GM19025 (cell line): ENCODE results near the gene VSIR.

ENCODE experiments used
- ATAC-seq: cut with Tn5 transposase; IDR thresholded peaks from one replicate; pipeline ENCODE4 v1.9.1; 2021; ENCODE audit warnings: mild to moderate bottlenecking, low read depth, moderate library complexity; ENCODE audit not compliant: unreplicated experiment

VSIR gene

DNA sequence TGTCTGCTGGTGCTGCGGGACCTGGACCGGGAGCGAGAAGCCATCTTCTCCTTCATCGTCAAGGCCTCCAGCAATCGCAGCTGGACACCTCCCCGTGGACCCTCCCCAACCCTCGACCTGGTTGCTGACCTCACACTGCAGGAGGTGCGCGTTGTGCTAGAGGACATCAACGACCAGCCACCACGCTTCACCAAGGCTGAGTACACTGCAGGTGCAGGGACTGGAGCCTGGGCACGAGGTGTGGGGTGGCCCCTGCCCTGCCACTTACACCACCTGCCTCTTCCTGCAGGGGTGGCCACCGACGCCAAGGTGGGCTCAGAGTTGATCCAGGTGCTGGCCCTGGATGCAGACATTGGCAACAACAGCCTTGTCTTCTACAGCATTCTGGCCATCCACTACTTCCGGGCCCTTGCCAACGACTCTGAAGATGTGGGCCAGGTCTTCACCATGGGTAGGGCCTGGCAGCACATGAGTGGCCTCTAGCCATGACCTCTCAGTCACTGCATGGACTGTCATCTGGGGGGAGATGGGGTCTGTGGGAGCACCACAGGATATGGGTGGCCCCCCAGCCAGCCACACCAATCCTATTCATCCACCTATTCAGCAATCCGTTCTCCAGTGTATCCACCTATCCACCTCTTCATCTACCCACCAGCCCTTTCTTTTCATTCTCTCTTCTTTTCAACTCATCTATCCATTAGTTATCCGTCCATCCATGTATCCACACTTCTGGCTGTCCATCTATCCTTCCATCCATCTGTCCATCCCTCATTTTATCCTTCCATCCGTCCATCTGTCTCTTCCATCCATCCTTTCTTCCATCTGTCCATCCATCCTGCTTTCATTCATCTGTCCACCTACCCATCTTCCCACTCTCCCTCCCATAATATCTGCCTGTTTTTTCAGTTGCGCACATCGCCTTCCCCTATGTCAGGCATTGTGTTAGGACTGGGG, 34.5 kb upstream of the VSIR start:
- no peak for ATAC-seq

DNA sequence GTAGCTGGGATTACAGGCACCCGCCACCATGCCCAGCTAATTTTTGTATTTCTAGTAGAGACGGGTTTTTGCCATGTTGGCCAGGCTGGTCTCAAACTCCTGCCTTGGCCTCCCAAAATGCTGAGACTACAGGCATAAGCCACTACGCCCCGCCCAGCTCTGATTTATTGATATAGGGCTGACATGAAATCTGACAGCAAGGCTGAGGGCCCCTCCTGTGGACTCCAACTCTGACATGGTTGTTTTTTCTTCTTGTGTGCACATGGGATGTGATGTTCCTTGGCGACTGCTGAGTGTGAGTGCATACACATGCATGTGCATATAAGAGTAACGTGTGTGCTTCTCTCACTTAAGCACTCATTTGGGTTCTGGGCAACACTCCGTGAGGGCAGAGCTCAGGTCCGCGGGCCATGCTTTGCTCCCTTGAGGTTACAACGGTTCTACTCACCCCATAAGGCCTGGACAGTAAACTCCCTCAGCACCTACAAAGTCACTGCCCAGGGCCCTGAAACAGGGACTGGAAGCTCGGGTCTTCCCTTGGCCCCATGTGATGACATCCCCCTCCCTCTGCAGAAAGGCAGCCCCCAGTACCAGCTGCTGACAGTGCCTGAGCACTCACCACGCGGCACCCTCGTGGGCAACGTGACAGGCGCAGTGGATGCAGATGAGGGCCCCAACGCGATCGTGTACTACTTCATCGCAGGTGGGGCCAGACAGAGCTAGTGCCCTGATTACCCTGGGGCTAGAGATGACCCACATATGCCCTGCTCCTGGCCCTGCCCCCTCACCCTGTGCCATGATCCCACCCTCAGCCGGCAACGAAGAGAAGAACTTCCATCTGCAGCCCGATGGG, 33.6 kb upstream of the VSIR start:
- ATAC-seq, result no peak

DNA sequence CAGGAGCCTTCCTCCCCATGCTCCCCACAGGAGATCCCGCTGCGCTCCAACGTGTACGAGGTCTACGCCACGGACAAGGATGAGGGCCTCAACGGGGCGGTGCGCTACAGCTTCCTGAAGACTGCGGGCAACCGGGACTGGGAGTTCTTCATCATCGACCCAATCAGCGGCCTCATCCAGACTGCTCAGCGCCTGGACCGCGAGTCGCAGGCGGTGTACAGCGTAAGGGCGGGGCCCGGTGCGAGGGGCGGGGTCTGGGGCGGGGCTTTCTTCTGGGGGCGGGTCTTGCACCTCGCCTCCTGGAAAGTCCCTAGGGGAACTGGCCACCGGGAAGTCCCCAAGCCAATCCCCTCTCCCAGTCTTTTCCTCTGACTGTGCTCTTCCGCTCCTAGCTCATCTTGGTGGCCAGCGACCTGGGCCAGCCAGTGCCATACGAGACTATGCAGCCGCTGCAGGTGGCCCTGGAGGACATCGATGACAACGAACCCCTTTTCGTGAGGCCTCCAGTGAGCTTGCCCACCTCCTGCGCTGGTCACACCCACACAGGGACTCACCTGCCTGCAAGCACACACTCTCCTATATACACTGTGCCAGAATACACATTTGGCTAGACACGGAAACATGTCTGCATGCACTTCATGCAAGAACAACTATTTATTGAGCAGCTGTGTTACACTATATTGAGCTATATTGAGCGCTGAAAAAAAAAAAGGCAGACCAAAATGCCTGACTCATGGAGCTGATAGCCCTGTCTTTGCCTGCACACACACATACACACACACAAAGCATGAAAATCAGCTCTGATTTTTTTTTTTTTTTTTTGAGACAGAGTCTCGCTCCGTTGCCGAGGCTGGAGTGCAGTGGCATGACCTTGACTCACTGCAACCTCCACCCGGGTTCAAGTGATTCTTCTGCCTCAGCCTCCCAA, 32.7 kb upstream of the VSIR start:
- ATAC-seq, result no peak

DNA sequence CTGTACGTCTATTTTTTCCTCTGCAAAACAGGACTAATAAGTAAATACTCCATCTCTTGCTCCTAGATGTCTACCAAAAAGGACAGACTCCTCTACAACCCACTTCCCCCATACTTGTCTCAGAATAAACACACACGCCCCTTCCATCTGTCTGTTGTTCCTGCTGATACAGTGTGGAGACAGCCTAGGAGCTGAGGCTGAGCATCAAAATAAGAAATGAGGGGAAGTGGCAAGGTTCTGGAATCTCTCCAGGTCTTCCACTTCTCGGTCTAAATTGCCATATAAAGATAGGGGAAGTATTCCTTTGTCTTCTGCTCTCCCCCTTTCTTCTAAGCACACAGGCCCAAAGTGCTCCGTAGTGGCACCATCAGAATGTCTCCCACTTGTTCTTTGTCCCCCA, 30.8 kb upstream of the VSIR start:
- ATAC-seq, result no peak

DNA sequence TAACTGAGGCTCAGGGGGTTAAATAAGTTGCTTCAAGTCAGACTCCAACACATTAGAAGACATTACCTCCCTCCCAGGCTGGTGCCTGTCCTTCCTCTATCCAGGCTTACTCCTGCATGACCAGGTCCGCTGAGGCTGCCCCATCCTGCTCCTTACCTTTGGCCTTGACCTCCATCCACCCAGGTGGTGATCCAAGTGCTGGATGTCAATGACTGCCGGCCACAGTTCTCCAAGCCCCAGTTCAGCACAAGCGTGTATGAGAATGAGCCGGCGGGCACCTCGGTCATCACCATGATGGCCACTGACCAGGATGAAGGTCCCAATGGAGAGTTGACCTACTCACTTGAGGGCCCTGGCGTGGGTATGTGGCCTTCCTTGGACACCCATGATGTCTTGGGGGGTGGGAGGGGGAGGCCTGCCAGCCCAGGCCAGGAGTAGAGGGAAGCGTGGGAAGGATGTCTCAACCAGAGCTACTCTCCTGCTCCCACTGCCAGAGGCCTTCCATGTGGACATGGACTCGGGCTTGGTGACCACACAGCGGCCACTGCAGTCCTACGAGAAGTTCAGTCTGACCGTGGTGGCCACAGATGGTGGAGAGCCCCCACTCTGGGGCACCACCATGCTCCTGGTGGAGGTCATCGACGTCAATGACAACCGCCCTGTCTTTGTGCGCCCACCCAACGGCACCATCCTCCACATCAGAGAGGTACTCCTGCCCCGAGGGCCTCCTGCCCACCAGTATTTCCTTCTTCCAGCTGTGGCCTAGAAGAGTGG, 29.6 kb upstream of the VSIR start:
- no peak for ATAC-seq

DNA sequence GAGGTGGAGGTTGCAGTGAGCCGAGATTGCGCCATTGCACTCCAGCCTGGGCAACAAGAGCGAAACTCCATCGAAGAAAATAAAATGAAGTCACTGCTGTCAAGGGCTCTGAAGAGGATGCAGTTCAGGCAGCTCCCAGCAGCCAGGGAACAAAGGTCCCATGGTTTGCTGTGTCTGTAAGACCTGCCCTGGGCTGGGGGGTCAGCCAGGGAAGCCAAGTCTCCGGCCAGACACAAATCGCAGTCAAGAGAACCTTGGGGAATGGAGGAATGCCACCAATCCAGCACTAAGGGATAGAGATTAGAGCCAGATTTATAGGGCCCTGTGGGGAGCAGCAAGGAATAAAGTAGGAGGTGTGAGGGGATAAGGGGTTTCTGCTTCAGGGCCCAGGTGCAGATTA, 28.9 kb upstream of the VSIR start:
- ATAC-seq, result no peak

DNA sequence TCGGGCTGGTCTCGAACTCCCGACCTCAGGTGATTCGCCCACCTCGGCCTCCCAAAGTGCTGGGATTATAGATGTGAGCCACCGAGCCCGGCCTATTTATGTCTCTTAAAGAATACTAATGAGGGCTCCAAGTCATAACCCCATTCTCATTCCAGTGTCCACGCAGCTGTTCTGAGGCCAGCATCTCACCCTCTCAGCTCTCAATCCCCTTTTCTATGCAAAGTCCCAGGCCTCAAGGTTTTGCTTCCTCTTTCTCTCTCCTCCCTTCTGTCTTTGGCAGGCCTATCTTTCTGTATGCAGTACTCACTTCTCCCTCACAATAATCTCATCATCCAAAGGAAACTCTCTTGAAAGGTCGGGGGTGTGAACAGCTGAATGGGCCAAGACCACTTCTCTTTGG, 28.0 kb upstream of the VSIR start:
- ATAC-seq, result no peak

DNA sequence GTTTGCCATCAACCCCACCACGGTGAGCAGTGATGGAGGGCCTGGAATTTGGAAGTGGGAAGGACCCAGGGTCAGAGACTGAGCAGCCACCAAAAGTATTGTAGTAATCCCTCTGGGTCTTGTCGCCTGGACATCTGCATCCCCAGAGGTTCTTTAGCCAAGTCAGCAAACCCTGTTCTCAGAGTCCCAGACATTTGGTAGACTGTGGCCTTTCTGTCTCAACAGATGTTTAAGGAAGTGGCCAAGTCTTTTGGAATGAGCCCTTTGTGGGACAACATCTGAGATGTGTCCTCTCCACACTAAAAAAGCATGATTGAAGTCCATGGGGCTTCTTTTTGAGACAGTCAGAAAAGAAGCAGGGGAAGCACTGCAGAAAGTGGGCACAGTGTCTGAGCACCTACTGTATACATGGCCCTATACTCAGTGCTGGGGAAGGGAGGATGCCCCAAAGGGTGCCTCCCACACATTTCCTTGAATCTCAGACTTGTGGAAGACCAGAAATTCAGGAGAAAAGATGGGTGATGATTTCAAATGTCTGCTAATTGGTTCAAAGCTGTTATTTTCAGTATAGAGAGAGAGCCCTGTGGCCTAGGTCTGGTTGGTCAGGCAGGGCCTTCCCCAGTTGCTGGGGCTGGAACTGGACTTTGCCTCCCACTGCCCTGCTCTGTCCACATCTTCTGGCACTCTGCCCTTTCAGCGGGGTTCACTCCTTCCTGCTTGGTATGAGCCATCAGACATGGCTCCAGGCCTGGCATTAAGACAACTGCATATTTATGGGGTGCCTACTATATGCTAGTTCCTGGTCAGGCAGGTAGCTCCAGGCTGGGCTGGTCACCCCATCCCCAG, 26.5 kb upstream of the VSIR start:
- ATAC-seq, result no peak

DNA sequence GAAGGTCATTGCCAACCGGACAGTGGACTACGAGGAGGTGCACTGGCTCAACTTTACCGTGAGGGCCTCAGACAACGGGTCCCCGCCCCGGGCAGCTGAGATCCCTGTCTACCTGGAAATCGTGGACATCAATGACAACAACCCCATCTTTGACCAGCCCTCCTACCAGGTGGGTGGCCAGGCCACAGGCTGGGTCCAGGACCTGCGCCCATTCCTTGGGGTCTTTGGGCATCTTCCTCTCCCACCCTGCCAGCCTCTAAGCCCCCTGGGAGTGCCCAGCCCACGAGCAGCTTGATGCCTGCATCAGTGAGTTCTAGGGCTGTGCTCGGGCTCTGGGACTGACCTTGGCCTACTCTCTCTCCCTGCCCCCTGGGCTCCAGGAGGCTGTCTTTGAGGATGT, 25.8 kb upstream of the VSIR start:
- no peak for ATAC-seq

DNA sequence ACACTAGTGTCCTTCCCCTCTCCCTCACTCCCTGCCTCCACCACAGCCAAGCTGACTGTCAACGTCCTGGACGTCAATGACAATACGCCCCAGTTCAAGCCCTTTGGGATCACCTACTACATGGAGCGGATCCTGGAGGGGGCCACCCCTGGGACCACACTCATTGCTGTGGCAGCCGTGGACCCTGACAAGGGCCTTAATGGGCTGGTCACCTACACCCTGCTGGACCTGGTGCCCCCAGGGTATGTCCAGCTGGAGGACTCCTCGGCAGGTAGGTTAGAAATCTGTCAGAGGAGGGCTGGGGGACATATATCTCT, 24.9 kb upstream of the VSIR start:
- ATAC-seq, result no peak

DNA sequence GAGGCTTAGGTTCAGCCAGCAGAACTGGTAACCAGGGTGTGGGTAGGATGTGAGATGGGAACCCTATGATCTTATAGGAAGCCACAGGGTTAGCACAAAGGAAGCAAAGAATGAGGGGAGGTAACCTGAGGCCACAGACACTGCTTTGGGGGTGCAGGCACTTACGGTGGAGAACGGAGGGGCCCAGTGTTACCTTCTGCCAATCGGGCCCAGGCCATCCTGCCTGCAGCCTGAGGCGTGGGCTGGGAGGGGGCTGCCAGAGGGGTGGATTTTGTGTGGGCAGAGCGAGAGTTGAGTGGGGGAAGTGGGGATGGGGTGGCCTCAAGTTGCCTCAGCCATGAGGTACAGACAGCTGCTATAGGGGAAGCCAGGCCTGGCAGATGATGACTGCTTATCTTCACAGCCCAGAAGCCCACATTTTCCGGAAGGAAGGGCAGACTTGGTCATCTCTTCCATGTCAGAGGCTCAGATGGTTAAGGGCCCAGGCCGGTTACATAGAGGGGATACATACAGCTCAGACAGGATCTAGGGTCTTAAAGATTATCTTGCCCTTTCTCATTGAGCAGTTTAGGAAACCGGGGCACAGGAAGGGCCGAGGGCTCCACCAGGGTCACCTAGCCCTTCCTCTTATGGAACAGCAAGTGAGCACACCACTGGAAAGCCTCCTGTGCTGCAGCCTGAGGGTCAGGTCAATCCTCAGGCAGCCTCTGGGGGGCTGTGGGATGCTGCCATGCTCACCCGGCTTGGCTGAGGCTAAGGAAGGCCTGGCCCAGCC, 24.4 kb upstream of the VSIR start:
- ATAC-seq, result no peak

DNA sequence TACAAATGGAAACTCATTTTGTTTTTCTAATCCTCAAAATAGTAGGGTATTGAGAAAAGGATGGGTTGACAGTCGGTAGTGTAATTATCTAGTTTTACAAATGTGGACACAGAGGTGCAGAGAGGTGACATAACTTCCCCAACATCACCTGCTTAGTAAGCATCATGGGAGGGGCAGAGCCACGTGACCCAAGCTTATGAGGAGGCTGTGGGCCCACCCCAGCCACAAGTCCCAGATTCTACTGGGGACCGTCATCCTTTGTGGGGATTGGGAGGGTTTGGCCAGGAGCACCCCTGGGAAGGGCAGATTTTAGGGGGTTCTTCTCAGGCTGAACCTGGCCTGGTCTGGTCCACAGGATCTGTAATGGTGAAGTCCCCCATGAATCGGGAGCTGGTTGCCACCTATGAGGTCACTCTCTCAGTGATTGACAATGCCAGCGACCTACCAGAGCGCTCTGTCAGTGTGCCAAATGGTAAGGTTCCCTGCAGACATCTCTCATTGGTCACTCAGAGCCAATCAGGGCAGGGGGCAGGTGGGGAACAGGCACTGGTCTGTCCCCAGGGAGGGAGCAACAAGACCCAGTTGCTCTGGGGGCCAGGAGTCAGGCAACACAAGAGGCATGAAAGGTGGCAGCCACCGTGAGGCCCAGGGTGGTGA, 23.6 kb upstream of the VSIR start:
- ATAC-seq, result no peak

DNA sequence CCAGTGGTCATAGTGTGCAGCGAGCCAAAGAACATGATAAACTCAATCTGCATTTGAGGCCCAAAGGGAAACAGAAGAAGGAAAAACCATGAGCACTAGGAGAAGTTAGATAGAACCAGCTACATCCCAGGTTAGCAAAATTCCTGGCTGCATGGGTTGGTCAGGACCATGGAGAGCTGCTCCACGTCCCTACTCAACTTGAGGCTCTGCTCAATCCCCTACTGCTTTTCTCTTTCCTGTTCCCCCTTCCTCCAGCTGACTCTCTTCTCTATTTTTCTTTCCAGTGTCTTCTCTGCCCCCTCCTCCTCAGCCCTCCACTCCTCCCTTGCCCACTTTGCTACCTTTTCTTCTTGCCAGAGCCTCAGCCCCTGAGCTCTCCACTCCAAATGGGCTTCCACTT, 21.9 kb upstream of the VSIR start:
- no peak for ATAC-seq

DNA sequence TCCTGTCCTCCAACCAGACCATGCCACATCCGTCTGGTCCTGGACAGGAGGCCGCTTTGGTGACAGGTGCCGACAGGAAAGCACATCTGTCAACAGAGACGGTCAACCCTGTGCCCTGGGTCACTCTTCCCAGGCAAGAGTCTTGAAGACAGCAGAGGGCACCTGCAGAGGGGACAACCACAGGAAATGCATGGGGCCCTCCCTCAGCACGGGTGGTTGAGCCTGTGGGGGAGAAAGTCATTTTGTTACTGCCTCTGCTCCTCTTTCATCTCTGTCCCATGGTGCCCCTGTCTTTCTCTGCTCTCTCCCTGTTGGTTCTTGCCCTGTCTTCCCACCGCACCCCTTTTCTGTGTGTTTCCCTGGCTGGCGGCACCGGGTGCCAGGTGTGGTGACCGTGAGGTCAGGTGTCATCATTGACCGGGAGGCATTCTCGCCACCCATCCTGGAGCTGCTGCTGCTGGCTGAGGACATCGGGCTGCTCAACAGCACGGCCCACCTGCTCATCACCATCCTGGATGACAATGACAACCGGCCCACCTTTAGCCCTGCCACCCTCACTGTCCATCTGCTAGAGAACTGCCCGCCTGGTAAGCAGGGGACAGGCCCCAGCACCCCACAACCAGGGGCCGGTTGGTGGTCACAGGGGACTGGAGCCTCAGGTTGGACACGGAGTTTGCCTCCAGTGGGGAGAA, 17.6 kb upstream of the VSIR start:
- ATAC-seq, result no peak

DNA sequence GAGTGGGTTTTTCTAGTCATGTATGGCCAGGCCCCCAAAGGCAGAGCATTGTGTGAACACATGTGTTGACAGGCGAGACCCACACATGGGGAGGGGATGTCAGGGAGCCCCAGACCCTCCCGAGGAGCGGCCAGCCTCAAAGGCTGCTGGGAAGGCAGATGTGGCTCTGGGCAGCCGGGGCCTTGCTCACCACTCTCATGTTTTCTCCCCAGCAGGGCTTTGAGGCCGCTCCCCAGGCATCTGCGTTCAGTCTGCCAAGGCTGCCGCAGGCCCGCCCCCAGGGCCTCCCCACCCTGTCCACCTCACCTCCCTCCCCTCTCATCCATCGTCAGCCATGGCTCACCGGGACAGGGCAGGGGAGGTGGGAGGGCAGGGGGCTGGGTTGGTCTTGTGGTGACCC, 16.6 kb upstream of the VSIR start:
- no peak for ATAC-seq

DNA sequence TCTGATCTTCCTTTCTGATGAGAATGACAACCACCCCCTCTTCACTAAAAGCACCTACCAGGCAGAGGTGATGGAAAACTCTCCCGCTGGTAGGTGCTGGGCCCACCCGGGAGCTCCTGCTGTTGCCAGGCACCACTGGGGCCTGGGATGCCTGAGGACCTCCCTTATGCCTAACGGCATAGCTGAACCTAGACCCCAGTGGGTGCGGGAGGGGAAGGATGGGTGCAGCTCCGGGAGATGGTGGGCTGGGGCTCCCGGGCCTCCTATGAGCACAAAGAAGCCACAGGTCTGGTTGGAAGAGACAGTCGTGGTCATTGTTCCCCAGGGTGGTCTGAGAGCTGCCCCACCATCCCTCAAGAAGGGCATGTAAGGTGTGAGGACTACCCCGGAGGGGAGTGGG, 15.6 kb upstream of the VSIR start:
- ATAC-seq, result no peak

DNA sequence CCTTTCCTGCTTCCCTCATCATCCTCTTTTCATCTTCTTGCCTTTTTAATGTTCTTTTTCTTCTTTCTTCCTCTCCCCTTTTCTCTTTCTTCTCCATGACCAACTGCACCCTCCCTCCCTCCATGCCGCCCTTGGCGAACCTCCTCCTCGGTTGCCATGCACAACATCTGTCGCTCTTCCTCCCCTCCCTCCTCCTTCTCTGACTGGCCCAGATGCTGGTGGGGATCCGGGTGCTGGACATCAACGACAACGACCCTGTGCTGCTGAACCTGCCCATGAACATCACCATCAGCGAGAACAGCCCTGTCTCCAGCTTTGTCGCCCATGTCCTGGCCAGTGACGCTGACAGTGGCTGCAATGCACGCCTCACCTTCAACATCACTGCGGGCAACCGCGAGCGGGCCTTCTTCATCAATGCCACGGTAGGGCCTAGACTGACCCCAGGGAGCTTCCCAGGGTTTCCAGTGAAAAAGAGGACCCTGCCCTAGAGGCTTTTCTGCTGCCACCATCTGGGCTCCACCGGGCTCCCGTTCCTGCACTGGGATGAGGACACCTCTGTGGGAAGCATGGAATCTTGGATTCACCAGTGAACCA, 11.5 kb upstream of the VSIR start:
- no peak for ATAC-seq
